Cerebellar cortex (tissue), 1 donor: ENCODE data around the gene ZNF200.

ENCODE experiments used
- DNase-seq: peaks from one replicate; pipeline ENCODE4 v3.0.0-alpha.2; 2015; ENCODE audit warnings: low spot score

ZNF200 gene

DNA sequence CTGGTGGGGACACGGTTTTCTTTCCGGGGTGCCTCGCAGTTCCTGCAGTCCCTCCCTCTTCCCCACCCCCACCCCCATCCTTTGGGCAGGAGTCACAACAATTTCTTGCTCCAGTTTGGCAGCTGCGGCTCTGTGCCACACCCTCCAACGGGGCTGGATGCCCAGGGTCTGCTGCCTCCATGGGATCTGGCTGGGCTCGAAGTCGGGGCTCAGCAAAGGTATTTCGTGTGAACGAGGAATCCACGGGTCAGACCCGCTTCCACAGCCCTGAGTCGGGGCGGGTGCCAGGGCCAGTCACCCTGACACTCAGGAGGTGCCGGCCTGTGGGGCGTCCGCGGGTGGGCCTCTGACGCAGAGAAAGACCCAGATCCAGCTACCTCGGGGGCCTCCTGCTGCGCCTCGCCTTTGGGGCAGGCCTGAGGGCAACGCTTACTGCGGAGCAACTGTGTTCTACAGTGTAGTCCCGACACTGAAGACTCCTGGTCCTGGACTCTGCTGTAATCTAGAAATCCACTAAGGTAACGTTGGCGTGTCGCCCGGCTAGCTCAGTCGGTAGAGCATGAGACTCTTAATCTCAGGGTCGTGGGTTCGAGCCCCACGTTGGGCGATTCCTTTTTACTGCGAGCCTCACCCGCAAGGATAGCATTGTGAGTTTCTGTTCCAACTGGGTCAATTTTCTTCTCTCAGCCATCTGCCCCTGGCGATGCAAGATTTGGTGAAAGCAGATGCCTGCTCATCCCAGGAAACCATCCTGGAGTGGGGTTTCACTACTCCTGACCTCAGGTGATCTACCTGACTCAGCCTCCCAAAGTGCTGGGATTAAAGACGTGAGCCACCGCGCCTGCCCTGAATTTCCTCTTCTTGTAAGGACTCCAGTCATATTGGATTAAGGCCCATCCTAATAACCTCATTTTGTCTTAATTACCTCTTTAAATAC lies 59.5 kb downstream of the ZNF200 start:
- DNase-seq: peak; percentile 68

GRCh38 chr16:3174618-3175148 lies 60.3 kb downstream of the ZNF200 start:
- DNase-seq: no peak

DNA sequence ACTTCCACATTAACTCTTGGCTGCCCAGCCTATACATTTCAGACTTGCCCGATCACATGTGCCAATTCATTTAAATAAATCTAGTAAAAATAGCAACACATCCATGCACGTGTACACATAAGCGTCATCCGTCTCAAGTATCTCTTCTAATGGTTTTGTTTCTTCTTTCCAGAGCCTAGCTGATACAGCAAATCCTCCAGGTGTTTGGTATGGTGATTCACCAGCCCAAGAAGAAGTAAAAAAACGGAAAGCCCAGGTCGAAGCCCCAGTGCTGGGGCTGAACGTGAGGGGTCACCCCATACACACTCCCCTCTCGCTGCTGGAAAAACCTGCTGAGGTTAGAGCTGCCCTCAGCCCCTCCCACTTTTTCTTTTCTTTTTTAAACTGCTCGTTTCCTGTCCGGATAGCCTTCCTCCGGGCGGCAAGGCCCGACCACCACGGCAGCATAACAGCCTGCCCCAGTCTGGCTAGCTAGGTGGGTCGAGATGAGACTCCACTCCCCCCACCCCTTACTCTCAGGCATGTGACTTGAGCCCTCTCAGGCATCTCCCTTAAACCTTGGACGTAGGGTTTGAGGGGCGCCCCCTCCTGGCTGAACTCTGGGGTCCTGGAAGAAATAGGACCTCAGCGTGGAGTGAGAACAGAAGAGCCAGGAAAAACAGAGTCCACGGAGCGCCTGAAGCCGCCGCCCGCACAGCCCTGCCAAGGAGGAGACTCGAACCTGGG lies 60.9 kb downstream of the ZNF200 start:
- peak; percentile 67 for DNase-seq
